ENCODE data around the gene AKNA. TPM values are rescaled to one million over a fixed set of nuclear protein-coding genes. Genes with fewer than 3 reads are reported as not detected.

AKNA gene
- total RNA-seq, 1 experiment from 2014 or later = 20.6 TPM

DNA sequence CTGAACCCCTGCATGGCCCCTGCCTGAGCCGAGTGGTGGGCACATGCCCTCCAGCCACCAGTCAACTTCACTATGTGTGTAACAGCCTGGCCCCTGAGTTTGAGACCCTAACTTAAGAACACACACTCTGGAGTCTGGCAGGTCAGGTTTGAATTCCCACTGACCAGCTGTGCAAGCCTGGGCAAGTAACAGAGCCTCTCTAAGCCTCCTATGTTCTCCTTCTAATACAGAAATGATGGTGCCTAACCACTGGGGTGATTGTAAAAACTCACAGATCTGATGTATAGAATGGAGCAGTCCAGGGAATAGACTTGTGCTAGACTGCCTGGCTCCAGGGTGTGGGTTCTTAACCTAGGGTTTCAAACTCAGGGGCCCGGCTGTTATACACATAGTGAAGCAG is 16.7 kb upstream of the AKNA start:
- no peaks in the 10 kb centered on the region for H3K27me3 ChIP-seq (ENCODE audit: insufficient read depth, low read length)
- no peaks in the 10 kb centered on the region for H3K9me3 ChIP-seq (ENCODE audit: control insufficient read depth in 1 of 2, insufficient read depth in 1 of 2, low read depth in 1 of 2, low read length in 2 of 2)
- DNase-seq (ENCODE audit: low read depth, low spot score) (no peak), ATAC-seq (no peak)
- TF ChIP-seq SRF (IDR thresholded peaks at IDR 0.05; ENCODE audit: low read depth) = no peak
- no peak for TF ChIP-seq ATF3 (IDR thresholded peaks at IDR 0.05)
- TF ChIP-seq EZH2 (IDR thresholded peaks at IDR 0.05) = no peak
- no peak for TF ChIP-seq ZFX (IDR thresholded peaks at IDR 0.05)
- no peak for TF ChIP-seq POLR2A (IDR thresholded peaks at IDR 0.05; ENCODE audit: borderline replicate concordance, extremely low read depth, insufficient read depth, insufficient read length)
- TF ChIP-seq YY1 (IDR thresholded peaks at IDR 0.05; ENCODE audit: extremely low read depth, insufficient replicate concordance, low read depth, low read length) = no peak
- TF ChIP-seq SP1 (IDR thresholded peaks at IDR 0.05; ENCODE audit: low read depth) = no peak
- TF ChIP-seq FOSL1 (IDR thresholded peaks at IDR 0.05; ENCODE audit: low read depth) = no peak
- H3K9me2 ChIP-seq (ENCODE audit: insufficient read depth) = no peaks in the 10 kb centered on the region
- ChIA-PET CTCF (interaction anchor here (1.2 to 3.8 kb wide), 3 partner anchors 39 to 277 kb away, joined by 3 to 71 read pairs (median 17); partner anchors contain the start of gene TEX48), RAD21 (ENCODE audit: low non-redundant PET in 1 of 2, low total read pairs in 2 of 2, uncharacterized antibody in 2 of 2, unreplicated experiment in 2 of 2) (no interaction called here), POLR2A (no interaction called here)
- intact Hi-C loops (cut with micrococcal nuclease) = loop anchor here (2.0 kb wide), 1 partner anchor 506 kb away; no protein-coding TSS in a partner anchor
- no peak overlapping the region for H3K9ac ChIP-seq (ENCODE audit: low read length)
- H3K36me3 ChIP-seq (ENCODE audit: control insufficient read depth in 1 of 2, insufficient read depth in 2 of 2, low read length in 2 of 2) = no peaks in the 10 kb centered on the region
- no peak overlapping the region for H3K27ac ChIP-seq (ENCODE audit: low read depth, low read length)
- no TSS peak for BruUV-seq (replicated peaks)
- no peak overlapping the region for H3K4me2 ChIP-seq (ENCODE audit: low read length)
- H3K79me2 ChIP-seq (ENCODE audit: insufficient read depth, low read length) = no peaks in the 10 kb centered on the region
- H3K4me1 ChIP-seq (ENCODE audit: control insufficient read depth in 1 of 2, insufficient read depth in 2 of 2, low read length in 2 of 2) = no peaks in the 10 kb centered on the region
- H4K20me1 ChIP-seq (ENCODE audit: insufficient read depth) = no peaks in the 10 kb centered on the region
- no peak overlapping the region for H2AFZ ChIP-seq (ENCODE audit: low read depth, low read length, poor library complexity, severe bottlenecking)
- no peak overlapping the region for H3K4me3 ChIP-seq (replicated peaks in 1 of 2; ENCODE audit: low read depth in 1 of 2, low read length in 2 of 2)

DNA sequence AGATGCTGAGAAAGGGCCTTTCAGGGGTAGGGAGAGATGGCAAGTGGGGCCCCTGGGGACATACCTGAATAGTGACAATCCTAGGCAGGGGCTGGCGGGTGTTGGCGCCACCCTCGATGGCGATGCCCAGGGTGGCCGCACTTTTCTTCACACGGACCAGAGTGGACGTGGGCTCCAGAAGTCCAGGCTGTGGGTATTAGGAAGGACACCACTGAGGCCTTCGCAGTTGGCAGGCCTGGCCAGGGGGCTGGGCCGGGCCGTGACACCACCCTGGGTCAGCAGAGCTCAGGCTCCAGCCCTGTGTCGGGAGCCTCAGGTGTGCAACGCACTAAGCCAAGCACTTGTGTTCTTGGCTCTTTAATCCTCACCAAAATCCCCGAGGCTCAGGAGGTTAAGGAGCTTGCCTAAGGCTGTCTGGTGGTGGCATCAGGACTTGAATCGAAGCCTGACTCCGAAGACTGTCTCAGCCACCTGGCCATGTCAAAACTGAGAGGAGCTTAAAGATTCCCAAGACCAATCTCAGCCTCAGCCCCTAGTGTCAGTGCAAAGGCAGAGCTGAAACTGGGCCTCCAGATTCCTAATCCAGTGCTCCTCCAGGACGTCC is 15.5 kb upstream of the AKNA start:
- intact Hi-C loops (cut with micrococcal nuclease) = no loop called here
- CTCF ChIA-PET = interaction anchor here (2.0 to 2.7 kb wide), 2 partner anchors 250 to 278 kb away, joined by 5 to 17 read pairs; partner anchors contain the start of gene TEX48
- Histone ChIP-seq H3K79me2 (ENCODE audit: insufficient read depth, low read length) (no peaks in the 10 kb centered on the region), H3K9me2 (ENCODE audit: insufficient read depth) (no peaks in the 10 kb centered on the region), H3K27me3 (ENCODE audit: insufficient read depth, low read length) (no peaks in the 10 kb centered on the region), H4K20me1 (ENCODE audit: insufficient read depth) (no peaks in the 10 kb centered on the region), H2AFZ (ENCODE audit: low read depth, low read length, poor library complexity, severe bottlenecking) (no peak overlapping the region), H3K27ac (ENCODE audit: low read depth, low read length) (no peak overlapping the region), H3K9ac (ENCODE audit: low read length) (no peak overlapping the region), H3K4me3 (replicated peaks in 1 of 2; ENCODE audit: low read depth in 1 of 2, low read length in 2 of 2) (no peak overlapping the region), H3K4me1 (ENCODE audit: control insufficient read depth in 1 of 2, insufficient read depth in 2 of 2, low read length in 2 of 2) (peaks cover 0 to 4% of the 10 kb centered on the region in 2 experiments; a peak in 1 of 4 replicates), H3K4me2 (ENCODE audit: low read length) (no peak overlapping the region), H3K36me3 (ENCODE audit: control insufficient read depth in 1 of 2, insufficient read depth in 2 of 2, low read length in 2 of 2) (no peaks in the 10 kb centered on the region), H3K9me3 (ENCODE audit: control insufficient read depth in 1 of 2, insufficient read depth in 1 of 2, low read depth in 1 of 2, low read length in 2 of 2) (no peaks in the 10 kb centered on the region)
- no TSS peak for BruUV-seq (replicated peaks)
- no peak for TF ChIP-seq REST (IDR thresholded peaks at IDR 0.05; ENCODE audit: low read depth)
- TF ChIP-seq ZFX (IDR thresholded peaks at IDR 0.05) = no peak
- no peak for ATAC-seq
- RAD21 ChIA-PET (ENCODE audit: low non-redundant PET in 1 of 2, low total read pairs in 2 of 2, uncharacterized antibody in 2 of 2, unreplicated experiment in 2 of 2) = no interaction called here
- POLR2A ChIA-PET = no interaction called here
- no peak for DNase-seq (ENCODE audit: low read depth, low spot score)
